ENCODE measurements around the gene SUPT4H1. TPM values are rescaled to one million over a fixed set of nuclear protein-coding genes. Genes with fewer than 3 reads are reported as not detected.

SUPT4H1 gene
- total RNA-seq, 1 donor from 2014 or later = 160 TPM

DNA sequence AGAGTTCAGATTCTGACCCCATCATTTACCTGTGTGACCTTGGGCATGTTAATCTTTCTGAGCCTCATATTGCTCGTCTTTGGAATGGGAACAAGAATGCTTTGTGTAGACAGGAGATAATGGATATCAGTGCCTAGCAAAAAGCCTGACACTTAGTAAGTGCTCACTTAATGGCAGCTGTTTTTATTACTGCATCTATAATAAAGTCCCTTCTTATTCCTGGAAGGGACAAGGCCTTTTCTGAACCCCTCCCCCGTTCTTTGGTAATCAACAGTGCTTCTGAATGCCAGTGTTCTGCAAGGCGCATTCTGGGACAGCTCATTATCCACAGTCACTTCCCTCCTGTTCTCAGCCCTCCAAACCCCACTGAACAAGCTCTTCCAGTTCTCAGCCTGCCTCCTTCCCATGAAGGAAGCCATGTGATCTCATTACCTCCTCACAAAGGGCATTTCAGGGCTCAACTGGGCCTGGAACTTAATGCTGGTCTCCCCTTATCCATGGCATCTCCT is 25.1 kb upstream of the SUPT4H1 start:
- Mint-ChIP-seq H3K4me3 (ENCODE audit: low read depth) (no peak overlapping the region), H3K9me3 (no peaks in the 10 kb centered on the region), H3K27me3 (ENCODE audit: low read depth) (no peaks in the 10 kb centered on the region), H3K27ac (no peak overlapping the region), H3K4me1 (ENCODE audit: low read depth) (peaks cover 43% of the 10 kb centered on the region), H3K36me3 (ENCODE audit: low read depth) (peaks cover 12% of the 10 kb centered on the region)
- intact Hi-C loops (cut with micrococcal nuclease) = no loop called here
- DNase-seq (ENCODE audit: low spot score) = no peak

- Mint-ChIP-seq H3K27ac (no peak overlapping the region), H3K9me3 (no peaks in the 10 kb centered on the region), H3K4me1 (ENCODE audit: low read depth) (peaks cover 38% of the 10 kb centered on the region), H3K4me3 (ENCODE audit: low read depth) (no peak overlapping the region), H3K36me3 (ENCODE audit: low read depth) (peaks cover 8% of the 10 kb centered on the region), H3K27me3 (ENCODE audit: low read depth) (no peaks in the 10 kb centered on the region)
- intact Hi-C loops (cut with micrococcal nuclease) = no loop called here
- DNase-seq (ENCODE audit: low spot score) = no peak
Observed at GRCh38 chr17:58376472-58377000, 24.5 kb upstream of the SUPT4H1 start.

- no peak overlapping the region for H3K4me3 Mint-ChIP-seq (ENCODE audit: low read depth)
- no peaks in the 10 kb centered on the region for H3K27me3 Mint-ChIP-seq (ENCODE audit: low read depth)
- peaks cover 32% of the 10 kb centered on the region for H3K4me1 Mint-ChIP-seq (ENCODE audit: low read depth)
- H3K9me3 Mint-ChIP-seq = no peaks in the 10 kb centered on the region
- H3K36me3 Mint-ChIP-seq (ENCODE audit: low read depth) = peaks cover 4% of the 10 kb centered on the region
- intact Hi-C loops (cut with micrococcal nuclease) = no loop called here
- no peak for DNase-seq (ENCODE audit: low spot score)
- H3K27ac Mint-ChIP-seq = no peak overlapping the region
Observed at GRCh38 chr17:58375811-58376210, 23.8 kb upstream of the SUPT4H1 start.

DNA sequence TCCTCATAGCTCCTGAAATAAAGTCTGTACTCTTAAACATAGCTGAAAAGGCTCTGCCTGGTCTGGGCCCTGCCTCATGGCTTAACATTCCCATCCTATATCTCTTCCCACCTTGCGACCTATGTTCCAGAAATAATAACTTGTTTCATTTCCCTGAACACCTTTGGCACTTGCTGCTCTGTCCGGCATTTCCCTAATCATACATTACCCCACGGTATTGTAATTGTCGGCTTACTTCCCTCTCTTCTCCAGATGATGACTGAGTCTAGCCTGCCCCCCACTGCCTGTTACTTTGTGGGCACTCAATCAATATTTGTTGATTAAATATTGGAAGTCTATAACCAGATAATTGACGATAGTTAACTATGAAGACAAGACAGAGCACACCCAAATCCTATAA is 23.3 kb upstream of the SUPT4H1 start:
- DNase-seq (ENCODE audit: low spot score) = no peak
- Mint-ChIP-seq H3K36me3 (ENCODE audit: low read depth) (peaks cover 7% of the 10 kb centered on the region), H3K4me3 (ENCODE audit: low read depth) (no peak overlapping the region), H3K27me3 (ENCODE audit: low read depth) (no peaks in the 10 kb centered on the region), H3K9me3 (no peaks in the 10 kb centered on the region), H3K27ac (no peak overlapping the region), H3K4me1 (ENCODE audit: low read depth) (peaks cover 27% of the 10 kb centered on the region)
- intact Hi-C loops (cut with micrococcal nuclease) = no loop called here

- Mint-ChIP-seq H3K36me3 (ENCODE audit: low read depth) (peaks cover 9% of the 10 kb centered on the region), H3K27ac (no peak overlapping the region), H3K9me3 (no peaks in the 10 kb centered on the region), H3K27me3 (ENCODE audit: low read depth) (no peaks in the 10 kb centered on the region), H3K4me3 (ENCODE audit: low read depth) (no peak overlapping the region), H3K4me1 (ENCODE audit: low read depth) (peaks cover 19% of the 10 kb centered on the region)
- intact Hi-C loops (cut with micrococcal nuclease) = no loop called here
- no peak for DNase-seq (ENCODE audit: low spot score)
Observed at GRCh38 chr17:58373923-58374322, 21.9 kb upstream of the SUPT4H1 start.

DNA sequence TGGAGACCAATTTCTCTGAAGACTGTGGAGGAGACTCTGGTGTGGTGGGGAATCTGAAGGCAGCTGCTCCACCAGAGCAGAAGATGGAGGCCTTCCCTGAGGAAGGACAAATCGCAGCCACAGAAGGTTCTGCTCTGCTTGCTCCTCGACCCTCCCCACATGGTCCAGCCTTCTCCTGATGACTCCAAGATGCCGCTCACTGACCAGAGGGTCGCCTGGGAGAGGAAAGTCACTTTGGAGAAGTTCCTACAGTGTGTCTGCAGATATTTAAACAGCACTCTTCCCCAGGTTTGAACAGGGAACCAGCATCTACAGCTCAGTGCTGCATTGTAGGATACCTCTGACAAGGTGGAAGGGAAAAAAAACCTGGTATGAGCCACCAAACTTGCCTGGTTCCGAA is 21.0 kb upstream of the SUPT4H1 start:
- Mint-ChIP-seq H3K4me3 (ENCODE audit: low read depth) (no peak overlapping the region), H3K27ac (no peak overlapping the region), H3K4me1 (ENCODE audit: low read depth) (peaks cover 14% of the 10 kb centered on the region), H3K27me3 (ENCODE audit: low read depth) (no peaks in the 10 kb centered on the region), H3K9me3 (no peaks in the 10 kb centered on the region), H3K36me3 (ENCODE audit: low read depth) (peaks cover 10% of the 10 kb centered on the region)
- intact Hi-C loops (cut with micrococcal nuclease) = no loop called here
- no peak for DNase-seq (ENCODE audit: low spot score)

GRCh38 chr17:58371300-58371950 is 19.4 kb upstream of the SUPT4H1 start:
- no peak overlapping the region for H3K4me3 Mint-ChIP-seq (ENCODE audit: low read depth)
- no peak overlapping the region for H3K27ac Mint-ChIP-seq
- no peak for DNase-seq (ENCODE audit: low spot score)
- H3K27me3 Mint-ChIP-seq (ENCODE audit: low read depth) = no peaks in the 10 kb centered on the region
- peaks cover 13% of the 10 kb centered on the region for H3K36me3 Mint-ChIP-seq (ENCODE audit: low read depth)
- H3K4me1 Mint-ChIP-seq (ENCODE audit: low read depth) = peaks cover 6% of the 10 kb centered on the region
- H3K9me3 Mint-ChIP-seq = no peaks in the 10 kb centered on the region
- intact Hi-C loops (cut with micrococcal nuclease) = no loop called here

DNA sequence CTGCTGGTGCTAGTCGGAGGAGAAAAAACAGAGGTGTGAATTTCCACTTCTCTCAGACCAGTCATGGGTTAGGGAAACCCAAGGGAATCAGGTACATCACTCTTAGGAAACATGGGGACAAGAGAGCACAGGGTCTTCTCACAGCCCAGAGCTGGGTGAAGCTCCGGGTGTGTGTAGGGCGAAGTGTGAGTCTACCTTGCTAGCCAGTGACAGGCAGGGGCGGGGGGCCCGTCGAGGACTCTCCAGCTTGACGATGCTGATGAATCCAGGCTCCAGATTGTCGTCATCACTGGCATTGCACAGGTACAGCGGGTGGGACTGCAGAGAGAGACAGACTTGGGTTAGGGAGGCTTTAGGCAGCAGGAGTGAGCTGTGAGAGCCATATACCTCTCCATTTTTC is 18.7 kb upstream of the SUPT4H1 start:
- no peaks in the 10 kb centered on the region for H3K9me3 Mint-ChIP-seq
- no peaks in the 10 kb centered on the region for H3K27me3 Mint-ChIP-seq (ENCODE audit: low read depth)
- intact Hi-C loops (cut with micrococcal nuclease) = no loop called here
- no peak for DNase-seq (ENCODE audit: low spot score)
- H3K4me1 Mint-ChIP-seq (ENCODE audit: low read depth) = peaks cover 5% of the 10 kb centered on the region
- H3K36me3 Mint-ChIP-seq (ENCODE audit: low read depth) = peaks cover 13% of the 10 kb centered on the region
- no peak overlapping the region for H3K4me3 Mint-ChIP-seq (ENCODE audit: low read depth)
- H3K27ac Mint-ChIP-seq = no peak overlapping the region

GRCh38 chr17:58370309-58370708 is 18.3 kb upstream of the SUPT4H1 start:
- Mint-ChIP-seq H3K27me3 (ENCODE audit: low read depth) (no peaks in the 10 kb centered on the region), H3K36me3 (ENCODE audit: low read depth) (peaks cover 13% of the 10 kb centered on the region), H3K4me1 (ENCODE audit: low read depth) (peaks cover 4% of the 10 kb centered on the region), H3K4me3 (ENCODE audit: low read depth) (no peak overlapping the region), H3K9me3 (no peaks in the 10 kb centered on the region), H3K27ac (no peak overlapping the region)
- intact Hi-C loops (cut with micrococcal nuclease) = no loop called here
- DNase-seq (ENCODE audit: low spot score) = no peak

DNA sequence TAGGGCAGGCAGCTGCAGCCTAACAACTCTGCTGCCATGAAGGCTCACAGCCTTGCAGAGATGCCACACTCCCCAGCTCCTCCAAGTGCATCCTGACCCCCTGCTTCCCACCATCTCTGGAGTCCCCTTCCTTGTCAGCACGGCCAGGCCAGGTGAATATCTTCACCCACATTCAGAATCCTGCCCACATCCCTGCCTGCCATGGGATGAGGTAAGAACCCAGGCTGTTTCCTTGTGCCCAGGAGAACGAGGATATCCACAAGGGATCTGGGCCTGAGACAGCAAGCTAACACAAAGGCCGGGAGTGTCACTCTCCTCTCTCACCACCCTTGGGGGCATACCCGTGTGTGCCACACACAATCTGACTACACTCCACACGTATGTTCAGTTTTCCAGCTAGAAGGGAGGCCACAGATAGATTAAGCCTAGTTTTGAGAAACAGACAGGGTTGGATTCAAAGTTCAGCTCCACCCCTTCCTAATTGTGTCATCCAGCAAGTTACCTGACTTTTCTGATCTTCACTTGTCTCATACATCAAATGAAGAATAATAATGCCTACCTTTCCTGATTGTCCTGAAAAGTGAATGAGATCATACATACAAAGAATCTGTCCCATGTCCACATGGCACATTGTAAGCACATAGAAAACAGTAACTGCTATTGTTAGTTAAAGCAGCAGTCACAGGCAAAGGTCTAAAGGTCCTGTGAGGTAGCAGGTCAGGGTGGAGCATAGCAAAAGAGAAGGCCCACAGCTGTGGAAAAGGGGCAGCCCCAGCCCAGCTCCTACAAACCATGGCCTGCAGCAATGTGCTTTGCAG is 17.4 kb upstream of the SUPT4H1 start:
- no peak overlapping the region for H3K4me3 Mint-ChIP-seq (ENCODE audit: low read depth)
- peaks cover 13% of the 10 kb centered on the region for H3K36me3 Mint-ChIP-seq (ENCODE audit: low read depth)
- no peak for DNase-seq (ENCODE audit: low spot score)
- peaks cover 4% of the 10 kb centered on the region for H3K4me1 Mint-ChIP-seq (ENCODE audit: low read depth)
- no peaks in the 10 kb centered on the region for H3K27me3 Mint-ChIP-seq (ENCODE audit: low read depth)
- intact Hi-C loops (cut with micrococcal nuclease) = no loop called here
- H3K9me3 Mint-ChIP-seq = no peaks in the 10 kb centered on the region
- H3K27ac Mint-ChIP-seq = no peak overlapping the region

DNA sequence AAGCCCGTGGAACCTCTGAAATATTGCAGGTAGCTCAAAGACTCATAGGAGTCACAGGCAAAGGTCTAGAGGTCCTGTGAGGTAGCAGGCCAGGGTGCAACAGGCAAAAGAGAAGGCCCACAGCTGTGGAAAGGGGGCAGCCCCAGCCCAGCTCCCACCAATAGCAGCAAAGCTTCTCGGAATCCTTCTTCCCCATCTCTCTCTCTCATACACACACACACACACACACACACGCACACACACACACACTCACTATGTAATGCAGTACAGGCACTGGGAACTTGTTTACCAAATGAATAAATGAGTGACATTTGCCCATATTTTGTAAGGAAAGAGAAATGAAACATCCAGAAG is 16.8 kb upstream of the SUPT4H1 start:
- no peaks in the 10 kb centered on the region for H3K27me3 Mint-ChIP-seq (ENCODE audit: low read depth)
- no peak for DNase-seq (ENCODE audit: low spot score)
- intact Hi-C loops (cut with micrococcal nuclease) = no loop called here
- H3K4me1 Mint-ChIP-seq (ENCODE audit: low read depth) = peaks cover 4% of the 10 kb centered on the region
- no peak overlapping the region for H3K4me3 Mint-ChIP-seq (ENCODE audit: low read depth)
- peaks cover 13% of the 10 kb centered on the region for H3K36me3 Mint-ChIP-seq (ENCODE audit: low read depth)
- no peaks in the 10 kb centered on the region for H3K9me3 Mint-ChIP-seq
- no peak overlapping the region for H3K27ac Mint-ChIP-seq

- intact Hi-C loops (cut with micrococcal nuclease) = no loop called here
- no peaks in the 10 kb centered on the region for H3K27me3 Mint-ChIP-seq (ENCODE audit: low read depth)
- H3K36me3 Mint-ChIP-seq (ENCODE audit: low read depth) = peaks cover 22% of the 10 kb centered on the region
- no peaks in the 10 kb centered on the region for H3K9me3 Mint-ChIP-seq
- H3K27ac Mint-ChIP-seq = no peak overlapping the region
- no peak overlapping the region for H3K4me3 Mint-ChIP-seq (ENCODE audit: low read depth)
- H3K4me1 Mint-ChIP-seq (ENCODE audit: low read depth) = peaks cover 4% of the 10 kb centered on the region
- DNase-seq (ENCODE audit: low spot score) = no peak
Observed at GRCh38 chr17:58367461-58367860, 15.5 kb upstream of the SUPT4H1 start.

GRCh38 chr17:58365980-58366595 is 14.1 kb upstream of the SUPT4H1 start:
- Mint-ChIP-seq H3K4me3 (ENCODE audit: low read depth) (no peak overlapping the region), H3K27me3 (ENCODE audit: low read depth) (no peaks in the 10 kb centered on the region), H3K27ac (no peak overlapping the region), H3K36me3 (ENCODE audit: low read depth) (peaks cover 32% of the 10 kb centered on the region), H3K4me1 (ENCODE audit: low read depth) (peaks cover 4% of the 10 kb centered on the region), H3K9me3 (no peaks in the 10 kb centered on the region)
- no peak for DNase-seq (ENCODE audit: low spot score)
- intact Hi-C loops (cut with micrococcal nuclease) = no loop called here

All from activated T-helper 2 cell treated with anti-CD3 and anti-CD28 coated beads, Interferon-gamma antibody, Interleukin-2, Interleukin-4, amounts not matched to agents 10 μg/mL and 5 μg/mL and 100 μg/mL, durations not matched to agents 14 hours and 24 hours and 36 hours (primary cell).